ENCODE data around the gene USP32. TPM values are rescaled to one million over a fixed set of nuclear protein-coding genes. Genes with fewer than 3 reads are reported as not detected.
"Not testable (repeated sequence)": the region's sequence is repeated elsewhere in the genome, so short reads cannot be mapped to it uniquely, and the experiment has no call there.

USP32 gene
- total RNA-seq, 5 donors from 2014 or later (not counting 1 experiment from before 2014, with no cell fraction given), result 30.0 to 34.5 (median 31.4) TPM

DNA sequence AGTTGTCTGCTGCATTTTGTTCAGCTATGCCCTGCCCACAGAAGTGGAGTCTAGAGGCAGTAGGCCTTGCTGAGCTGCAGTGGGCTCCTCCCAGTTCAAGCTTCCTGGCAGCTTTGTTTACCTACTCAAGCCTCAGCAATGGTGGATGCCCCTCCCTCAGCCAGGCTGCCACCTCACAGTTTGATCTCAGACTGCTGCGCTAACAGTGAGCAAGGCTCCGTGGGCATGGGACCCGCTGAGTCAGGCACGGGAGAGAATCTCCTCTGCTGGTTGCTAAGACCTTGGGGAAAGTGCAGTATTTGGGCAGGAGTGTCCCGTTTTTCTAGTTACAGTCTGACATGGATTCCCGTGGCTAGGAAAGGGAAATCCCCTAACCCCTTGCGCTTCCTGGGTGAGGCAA is 49.4 kb downstream of the USP32 start:
- WGBS (ENCODE audit: insufficient coverage), result 70% methylated on average over 2 of the region's 7 CpGs
- H3K4me3 ChIP-seq (ENCODE audit: control insufficient read depth in 1 of 2, extremely low read depth in 1 of 2, low read length in 1 of 2); H3K4me1 ChIP-seq (ENCODE audit: control insufficient read depth in 1 of 2, extremely low read depth in 1 of 2, insufficient read depth in 2 of 2, low read length in 2 of 2); H3K27ac ChIP-seq (ENCODE audit: low read length); H3K27me3 Mint-ChIP-seq; CTCF ChIA-PET; H3K27me3 ChIP-seq (replicated peaks in 1 of 2; ENCODE audit: control insufficient read depth in 2 of 2, extremely low read depth in 1 of 2, insufficient read depth in 2 of 2, low read length in 1 of 2); H3K9me3 Mint-ChIP-seq; H3K9me3 ChIP-seq; POLR2A ChIA-PET: not testable (repeated sequence)
- Mint-ChIP-seq H3K4me1 (peaks cover 17 to 24% (median 19%) of the 10 kb centered on the region in 3 donors), H3K36me3 (peaks cover 45% of the 10 kb centered on the region), H3K4me3 (peak overlapping the region in 1 of 3 donors; percentile 49), H3K27ac (peak overlapping the region; percentile 70 to 84)
- peak in 2 of 4 experiments; percentile 17 to 59 for ATAC-seq (replicated peaks in 1 of 4)
- peak in 18 of 35 experiments; percentile 2 to 42 (median 5) for DNase-seq
- H3K36me3 ChIP-seq (ENCODE audit: control insufficient read depth in 2 of 2, extremely low read depth in 1 of 2, insufficient read depth in 1 of 2, low read length in 1 of 2), result peaks cover 3 to 15% of the 10 kb centered on the region in 2 donors

DNA sequence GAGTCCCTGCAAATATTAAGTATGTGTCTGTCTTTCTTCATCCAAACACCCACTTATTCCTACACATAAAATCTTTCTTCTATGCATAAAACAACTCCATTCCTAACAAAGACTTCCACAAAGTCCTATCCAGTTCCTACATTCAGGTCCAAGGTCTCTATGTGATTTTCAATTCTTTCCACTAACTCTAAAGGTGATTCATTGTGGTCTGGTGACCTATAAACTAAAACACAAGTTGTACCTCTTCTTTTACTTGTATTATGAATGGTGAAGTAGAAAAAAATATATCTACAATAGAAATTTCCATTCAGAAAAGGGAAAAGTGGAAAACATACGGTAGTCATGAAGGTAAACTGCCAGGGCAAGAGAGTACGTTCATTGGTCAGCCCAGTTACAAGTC is 56.6 kb downstream of the USP32 start:
- Histone ChIP-seq H3K36me3 (ENCODE audit: control insufficient read depth in 2 of 2, extremely low read depth in 1 of 2, insufficient read depth in 1 of 2, low read length in 1 of 2) (peaks cover 4 to 12% of the 10 kb centered on the region in 2 donors), H3K27me3 (replicated peaks in 1 of 2; ENCODE audit: control insufficient read depth in 2 of 2, extremely low read depth in 1 of 2, insufficient read depth in 2 of 2, low read length in 1 of 2) (no peaks in the 10 kb centered on the region), H3K27ac (ENCODE audit: low read length) (no peak overlapping the region), H3K9me3 (no peaks in the 10 kb centered on the region), H3K4me1 (ENCODE audit: control insufficient read depth in 1 of 2, extremely low read depth in 1 of 2, insufficient read depth in 2 of 2, low read length in 2 of 2) (no peaks in the 10 kb centered on the region), H3K4me3 (ENCODE audit: control insufficient read depth in 1 of 2, extremely low read depth in 1 of 2, low read length in 1 of 2) (no peak overlapping the region)
- peaks cover 21% of the 10 kb centered on the region for H3K36me3 Mint-ChIP-seq
- no peak overlapping the region for H3K27ac Mint-ChIP-seq
- H3K9me3 Mint-ChIP-seq, result no peaks in the 10 kb centered on the region
- H3K27me3 Mint-ChIP-seq, result no peaks in the 10 kb centered on the region
- no peak for DNase-seq
- no CpG with 5 or more reads among the region's 2 CpGs for WGBS (ENCODE audit: insufficient coverage)
- H3K4me3 Mint-ChIP-seq, result no peak overlapping the region
- CTCF ChIA-PET, result no interaction called here
- POLR2A ChIA-PET, result no interaction called here
- ATAC-seq (replicated peaks in 1 of 4), result no peak
- H3K4me1 Mint-ChIP-seq, result peaks cover 3 to 23% (median 8%) of the 10 kb centered on the region in 3 donors

GRCh38 chr17:60333628-60334031 is 58.3 kb downstream of the USP32 start:
- ChIA-PET CTCF (no interaction called here), POLR2A (interaction anchor here in 1 of 2 donors (0.6 kb wide), 1 partner anchor 1303 kb away, joined by 8 read pairs; no protein-coding TSS in a partner anchor)
- Mint-ChIP-seq H3K9me3 (no peaks in the 10 kb centered on the region), H3K27ac (no peak overlapping the region), H3K4me3 (no peak overlapping the region), H3K36me3 (peaks cover 24% of the 10 kb centered on the region), H3K27me3 (no peaks in the 10 kb centered on the region), H3K4me1 (peaks cover 6 to 26% (median 8%) of the 10 kb centered on the region in 3 donors)
- no peak overlapping the region for H3K27ac ChIP-seq (ENCODE audit: low read length)
- no peaks in the 10 kb centered on the region for H3K4me1 ChIP-seq (ENCODE audit: control insufficient read depth in 1 of 2, extremely low read depth in 1 of 2, insufficient read depth in 2 of 2, low read length in 2 of 2)
- H3K27me3 ChIP-seq (replicated peaks in 1 of 2; ENCODE audit: control insufficient read depth in 2 of 2, extremely low read depth in 1 of 2, insufficient read depth in 2 of 2, low read length in 1 of 2), result no peaks in the 10 kb centered on the region
- no CpG with 5 or more reads among the region's 2 CpGs for WGBS (ENCODE audit: insufficient coverage)
- DNase-seq (no peak), ATAC-seq (replicated peaks in 1 of 4) (no peak)
- no peaks in the 10 kb centered on the region for H3K9me3 ChIP-seq
- H3K36me3 ChIP-seq (ENCODE audit: control insufficient read depth in 2 of 2, extremely low read depth in 1 of 2, insufficient read depth in 1 of 2, low read length in 1 of 2), result peaks cover 4 to 9% of the 10 kb centered on the region in 2 donors
- no peak overlapping the region for H3K4me3 ChIP-seq (ENCODE audit: control insufficient read depth in 1 of 2, extremely low read depth in 1 of 2, low read length in 1 of 2)

DNA sequence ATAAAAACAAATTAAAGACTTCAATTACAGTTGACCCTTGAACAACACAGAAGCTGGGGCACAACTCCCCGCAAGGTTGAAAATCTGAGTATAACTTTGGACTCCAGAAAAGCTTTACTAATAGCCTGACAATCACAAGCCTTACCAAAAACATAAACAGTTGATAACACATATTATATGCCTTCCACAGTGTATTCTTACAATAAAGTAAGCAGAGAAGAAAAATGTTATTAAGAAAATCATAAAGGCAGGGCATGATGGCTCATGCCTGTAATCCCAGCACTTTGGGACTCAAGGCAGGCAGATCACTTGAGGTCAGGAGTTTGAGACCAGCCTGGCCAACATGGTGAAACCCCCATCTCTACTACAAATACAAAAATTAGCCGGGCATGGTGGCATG is 58.9 kb downstream of the USP32 start:
- H3K27me3 ChIP-seq (replicated peaks in 1 of 2; ENCODE audit: control insufficient read depth in 2 of 2, extremely low read depth in 1 of 2, insufficient read depth in 2 of 2, low read length in 1 of 2); H3K9me3 ChIP-seq; H3K27me3 Mint-ChIP-seq; H3K27ac ChIP-seq (ENCODE audit: low read length); DNase-seq; H3K4me3 ChIP-seq (ENCODE audit: control insufficient read depth in 1 of 2, extremely low read depth in 1 of 2, low read length in 1 of 2); H3K4me3 Mint-ChIP-seq; H3K4me1 ChIP-seq (ENCODE audit: control insufficient read depth in 1 of 2, extremely low read depth in 1 of 2, insufficient read depth in 2 of 2, low read length in 2 of 2); H3K27ac Mint-ChIP-seq; H3K36me3 ChIP-seq (ENCODE audit: control insufficient read depth in 2 of 2, extremely low read depth in 1 of 2, insufficient read depth in 1 of 2, low read length in 1 of 2); ATAC-seq (replicated peaks in 1 of 4); H3K9me3 Mint-ChIP-seq; CTCF ChIA-PET: not testable (repeated sequence)
- 100% methylated on average over 1 of the region's 2 CpGs for WGBS (ENCODE audit: insufficient coverage)
- H3K36me3 Mint-ChIP-seq, result peaks cover 24% of the 10 kb centered on the region
- H3K4me1 Mint-ChIP-seq, result peaks cover 6 to 26% (median 8%) of the 10 kb centered on the region in 3 donors
- POLR2A ChIA-PET, result interaction anchor here in 1 of 2 donors (0.6 kb wide), 1 partner anchor 1302 kb away, joined by 8 read pairs; no protein-coding TSS in a partner anchor

- Histone ChIP-seq H3K4me1 (ENCODE audit: control insufficient read depth in 1 of 2, extremely low read depth in 1 of 2, insufficient read depth in 2 of 2, low read length in 2 of 2) (no peaks in the 10 kb centered on the region), H3K36me3 (ENCODE audit: control insufficient read depth in 2 of 2, extremely low read depth in 1 of 2, insufficient read depth in 1 of 2, low read length in 1 of 2) (peaks cover 2 to 6% of the 10 kb centered on the region in 2 donors), H3K9me3 (no peaks in the 10 kb centered on the region), H3K4me3 (ENCODE audit: control insufficient read depth in 1 of 2, extremely low read depth in 1 of 2, low read length in 1 of 2) (no peak overlapping the region), H3K27ac (ENCODE audit: low read length) (no peak overlapping the region), H3K27me3 (replicated peaks in 1 of 2; ENCODE audit: control insufficient read depth in 2 of 2, extremely low read depth in 1 of 2, insufficient read depth in 2 of 2, low read length in 1 of 2) (no peaks in the 10 kb centered on the region)
- no CpG with 5 or more reads among the region's 2 CpGs for WGBS (ENCODE audit: insufficient coverage)
- Mint-ChIP-seq H3K36me3 (peaks cover 20% of the 10 kb centered on the region), H3K27me3 (no peaks in the 10 kb centered on the region), H3K4me3 (no peak overlapping the region), H3K27ac (no peak overlapping the region), H3K4me1 (peaks cover 6 to 26% (median 8%) of the 10 kb centered on the region in 3 donors), H3K9me3 (no peaks in the 10 kb centered on the region)
- DNase-seq (no peak), ATAC-seq (replicated peaks in 1 of 4) (no peak)
- POLR2A ChIA-PET, result no interaction called here
- CTCF ChIA-PET, result no interaction called here
These were observed 59.4 kb downstream of the USP32 start for GRCh38 chr17:60332574-60332973.

- ATAC-seq (replicated peaks in 1 of 4), result no peak
- no peaks in the 10 kb centered on the region for H3K27me3 ChIP-seq (replicated peaks in 1 of 2; ENCODE audit: control insufficient read depth in 2 of 2, extremely low read depth in 1 of 2, insufficient read depth in 2 of 2, low read length in 1 of 2)
- Mint-ChIP-seq H3K4me3 (no peak overlapping the region), H3K27me3 (no peaks in the 10 kb centered on the region), H3K36me3 (peaks cover 17% of the 10 kb centered on the region), H3K27ac (no peak overlapping the region), H3K9me3 (no peaks in the 10 kb centered on the region), H3K4me1 (peaks cover 13 to 32% (median 13%) of the 10 kb centered on the region in 3 donors)
- H3K27ac ChIP-seq (ENCODE audit: low read length), result no peak overlapping the region
- H3K4me1 ChIP-seq (ENCODE audit: control insufficient read depth in 1 of 2, extremely low read depth in 1 of 2, insufficient read depth in 2 of 2, low read length in 2 of 2), result no peaks in the 10 kb centered on the region
- no peaks in the 10 kb centered on the region for H3K9me3 ChIP-seq
- no peaks in the 10 kb centered on the region for H3K36me3 ChIP-seq (ENCODE audit: control insufficient read depth in 2 of 2, extremely low read depth in 1 of 2, insufficient read depth in 1 of 2, low read length in 1 of 2)
- ChIA-PET POLR2A (no interaction called here), CTCF (no interaction called here)
- no CpG with 5 or more reads among the region's 1 CpG for WGBS (ENCODE audit: insufficient coverage)
- DNase-seq, result no peak
- H3K4me3 ChIP-seq (ENCODE audit: control insufficient read depth in 1 of 2, extremely low read depth in 1 of 2, low read length in 1 of 2), result no peak overlapping the region
These were observed 61.2 kb downstream of the USP32 start for GRCh38 chr17:60330731-60331130.

- CTCF ChIA-PET, result no interaction called here
- POLR2A ChIA-PET, result no interaction called here
These were observed 63.3 kb downstream of the USP32 start for GRCh38 chr17:60328679-60329078.

More at GRCh38 chr17:60328679-60329078, 63.3 kb downstream of the USP32 start:
- Mint-ChIP-seq H3K4me1 (peaks cover 9 to 30% (median 14%) of the 10 kb centered on the region in 3 donors), H3K36me3 (peaks cover 17% of the 10 kb centered on the region), H3K4me3 (no peak overlapping the region), H3K9me3 (no peaks in the 10 kb centered on the region), H3K27ac (no peak overlapping the region), H3K27me3 (no peaks in the 10 kb centered on the region)
- Histone ChIP-seq H3K27ac (ENCODE audit: low read length) (no peak overlapping the region), H3K9me3 (no peaks in the 10 kb centered on the region), H3K4me1 (ENCODE audit: control insufficient read depth in 1 of 2, extremely low read depth in 1 of 2, insufficient read depth in 2 of 2, low read length in 2 of 2) (no peaks in the 10 kb centered on the region), H3K36me3 (ENCODE audit: control insufficient read depth in 2 of 2, extremely low read depth in 1 of 2, insufficient read depth in 1 of 2, low read length in 1 of 2) (no peaks in the 10 kb centered on the region), H3K27me3 (replicated peaks in 1 of 2; ENCODE audit: control insufficient read depth in 2 of 2, extremely low read depth in 1 of 2, insufficient read depth in 2 of 2, low read length in 1 of 2) (no peaks in the 10 kb centered on the region), H3K4me3 (ENCODE audit: control insufficient read depth in 1 of 2, extremely low read depth in 1 of 2, low read length in 1 of 2) (no peak overlapping the region)
- DNase-seq (no peak), ATAC-seq (replicated peaks in 1 of 4) (no peak)
- 100% methylated on average over 1 of the region's 9 CpGs for WGBS (ENCODE audit: insufficient coverage)
